IPS DF 4.7 (cell line): ENCODE results near the gene TRPM1.

Source experiments
- DNase-seq: peaks from one replicate; pipeline ENCODE4 v3.0.0-alpha.2; 2013; ENCODE audit warnings: low spot score; ENCODE audit errors: extremely low read depth

Gene TRPM1

GRCh38 chr15:31020542-31020941 lies 81.0 kb downstream of the TRPM1 start:
- DNase-seq = no peak

- DNase-seq = no peak
Observed at GRCh38 chr15:31019986-31020385, 81.5 kb downstream of the TRPM1 start.

DNA sequence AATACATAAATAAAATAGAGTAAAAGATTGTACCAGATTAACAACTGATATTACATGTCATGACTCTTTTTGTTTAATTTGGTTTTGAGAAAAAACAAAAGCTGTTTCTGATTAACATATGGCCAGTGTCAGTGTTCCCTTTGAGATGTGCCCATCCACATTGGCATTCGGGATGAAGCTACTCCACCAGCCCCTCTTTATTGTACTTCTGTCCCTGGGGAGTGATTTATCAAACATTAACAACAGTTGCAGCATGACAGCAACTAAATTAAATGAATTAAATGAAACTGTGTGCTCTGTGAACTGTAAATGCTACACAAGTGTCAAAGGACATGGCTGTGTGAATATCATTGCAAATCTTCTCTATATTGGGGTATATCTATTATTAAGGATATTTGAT lies 84.2 kb downstream of the TRPM1 start:
- DNase-seq = no peak

DNA sequence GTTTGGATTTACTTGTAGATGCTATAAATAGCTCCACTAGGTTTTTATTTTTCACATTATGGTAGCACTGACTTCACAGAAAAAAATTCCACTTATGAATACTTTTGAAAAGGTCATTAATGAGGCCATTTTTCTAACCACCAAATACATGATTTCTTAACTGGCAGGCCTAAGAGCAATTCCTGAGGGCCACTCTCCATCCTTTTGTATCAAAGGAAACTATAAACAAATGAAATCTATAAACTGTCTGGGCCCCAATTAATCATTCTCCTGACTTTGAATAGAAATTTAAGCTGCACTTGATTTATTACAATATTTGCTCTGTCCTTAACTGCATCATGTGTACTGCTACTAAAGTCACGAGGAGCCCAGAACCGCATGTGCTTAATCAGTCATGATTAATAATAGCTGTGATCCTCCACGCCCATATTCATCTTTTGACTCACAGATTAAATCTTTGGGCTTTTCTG lies 85.0 kb downstream of the TRPM1 start:
- DNase-seq = no peak

DNA sequence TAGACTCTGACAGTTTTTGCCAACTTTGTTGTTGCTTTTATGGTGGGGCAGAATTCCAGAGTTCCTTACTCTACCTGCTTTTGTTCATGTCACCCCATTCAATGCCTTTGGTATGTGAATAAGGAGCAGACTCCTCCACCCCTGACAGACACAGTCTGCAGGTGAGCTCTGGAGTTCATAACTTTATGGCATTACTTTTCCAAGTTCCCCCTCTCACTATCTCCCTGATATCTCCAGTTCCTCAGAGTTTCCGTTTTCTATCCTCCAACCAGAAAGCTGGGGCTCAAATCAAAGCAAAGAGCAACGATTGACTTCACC lies 87.0 kb downstream of the TRPM1 start:
- no peak for DNase-seq

- no peak for DNase-seq
Observed at GRCh38 chr15:31013863-31014607, 87.5 kb downstream of the TRPM1 start.

DNA sequence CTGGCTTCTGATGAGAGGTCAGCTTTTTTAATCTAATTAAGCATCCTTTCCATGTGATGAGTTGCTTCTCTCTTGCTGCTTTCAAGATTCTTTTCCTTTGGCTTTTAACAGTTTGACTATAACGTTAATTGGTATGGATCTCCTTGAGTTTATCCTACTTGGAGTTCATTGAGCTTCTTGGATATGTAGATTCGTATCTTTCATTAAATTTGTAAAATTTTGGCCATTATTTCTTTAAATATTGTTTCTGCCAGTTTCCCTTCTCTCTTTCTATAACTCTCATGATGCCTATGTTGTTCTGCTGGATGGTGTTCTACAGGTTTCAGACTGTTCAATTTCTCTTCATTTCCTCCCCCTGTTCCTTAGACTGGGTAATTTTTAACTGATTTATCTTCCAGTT lies 89.1 kb downstream of the TRPM1 start:
- DNase-seq = no peak

GRCh38 chr15:31010036-31010435 lies 91.5 kb downstream of the TRPM1 start:
- DNase-seq = no peak

- no peak for DNase-seq
Observed at GRCh38 chr15:31005660-31006059, 95.9 kb downstream of the TRPM1 start.

GRCh38 chr15:31004220-31004733 lies 97.2 kb downstream of the TRPM1 start:
- no peak for DNase-seq

DNA sequence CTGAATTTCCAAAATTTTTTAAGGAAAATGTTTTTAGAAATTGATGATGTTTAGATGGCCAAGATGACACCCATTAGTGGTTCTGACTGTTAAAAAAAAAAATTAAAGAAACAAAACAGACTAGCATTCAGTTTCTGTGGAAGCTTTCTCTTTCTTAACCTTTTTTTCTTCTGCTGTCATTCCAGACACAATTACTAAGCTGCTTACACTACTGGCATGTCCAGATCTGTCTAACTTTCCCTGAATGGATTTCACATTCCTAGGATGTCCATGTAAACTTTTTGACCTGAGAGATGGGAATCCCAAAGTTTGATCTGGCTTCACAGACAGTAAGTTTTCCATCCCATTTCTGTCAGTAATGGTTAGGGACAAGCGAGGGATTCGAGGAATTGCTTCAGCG lies 99.8 kb downstream of the TRPM1 start:
- DNase-seq = no peak

GRCh38 chr15:30999729-31000128 lies 101.8 kb downstream of the TRPM1 start:
- DNase-seq = no peak

GRCh38 chr15:30997270-30997669 lies 104.3 kb downstream of the TRPM1 start:
- no peak for DNase-seq

GRCh38 chr15:30992249-30992864 lies 109.2 kb downstream of the TRPM1 start:
- DNase-seq = no peak

GRCh38 chr15:30991255-30992235 lies 110.0 kb downstream of the TRPM1 start, which contains the start of gene MTMR10:
Gene MTMR10, minus strand, starts transcription at chr15:30991628. Its CDS starts 122 bp downstream, at chr15:30991506.
- DNase-seq = no peak

- DNase-seq = no peak
Observed at GRCh38 chr15:30990446-30991254, 110.9 kb downstream of the TRPM1 start.

DNA sequence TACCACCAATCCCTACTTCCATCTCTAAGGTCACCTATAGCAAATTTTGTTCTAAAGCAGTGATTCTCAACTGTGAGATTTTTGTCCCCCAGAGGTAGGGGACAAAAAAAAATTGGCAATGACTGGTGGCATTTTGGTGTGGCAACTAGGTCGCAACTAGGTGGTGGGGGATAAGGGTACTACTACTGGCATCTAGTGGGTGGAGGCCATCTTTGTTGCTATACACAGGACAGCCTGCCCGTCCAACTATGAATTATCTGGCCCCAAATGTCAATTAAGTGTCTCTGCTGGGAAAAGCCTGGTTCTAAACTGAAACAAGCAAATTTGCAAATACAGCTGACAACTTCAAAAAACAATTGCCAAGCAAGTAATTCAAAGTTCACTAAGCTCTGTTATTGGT lies 111.5 kb downstream of the TRPM1 start:
- DNase-seq = no peak

DNA sequence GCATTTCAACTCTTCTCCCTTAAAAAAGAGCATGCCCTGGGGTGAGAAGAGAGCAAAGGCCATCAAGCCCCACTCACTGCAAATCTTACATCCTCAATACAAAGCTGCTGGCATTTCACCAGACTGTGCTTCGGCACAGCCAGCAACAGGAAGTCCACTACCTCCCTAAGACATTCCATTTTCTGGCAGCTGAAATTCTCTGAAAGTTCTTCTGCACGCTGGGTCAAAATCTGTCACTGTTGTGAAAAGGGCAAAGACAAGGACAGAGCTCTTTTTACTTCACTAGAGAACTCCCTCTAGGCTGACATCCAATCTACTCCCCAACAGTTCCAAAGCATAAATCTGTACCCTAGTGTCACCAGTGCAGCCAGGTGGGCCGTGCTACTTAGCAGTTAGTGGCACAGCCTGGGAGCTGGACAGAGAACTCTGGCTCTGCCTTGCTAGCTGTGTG lies 116.4 kb downstream of the TRPM1 start:
- no peak for DNase-seq

GRCh38 chr15:30984542-30984941 lies 117.0 kb downstream of the TRPM1 start:
- DNase-seq = no peak

GRCh38 chr15:30984118-30984517 lies 117.4 kb downstream of the TRPM1 start:
- no peak for DNase-seq

- DNase-seq = no peak
Observed at GRCh38 chr15:30979457-30979856, 122.1 kb downstream of the TRPM1 start.
